ENCODE results near the gene ELP2. TPM values are rescaled to one million over a fixed set of nuclear protein-coding genes. Genes with fewer than 3 reads are reported as not detected.
"Not testable (repeated sequence)": the region's sequence is repeated elsewhere in the genome, so short reads cannot be mapped to it uniquely, and the experiment has no call there.

Gene ELP2, protein sequence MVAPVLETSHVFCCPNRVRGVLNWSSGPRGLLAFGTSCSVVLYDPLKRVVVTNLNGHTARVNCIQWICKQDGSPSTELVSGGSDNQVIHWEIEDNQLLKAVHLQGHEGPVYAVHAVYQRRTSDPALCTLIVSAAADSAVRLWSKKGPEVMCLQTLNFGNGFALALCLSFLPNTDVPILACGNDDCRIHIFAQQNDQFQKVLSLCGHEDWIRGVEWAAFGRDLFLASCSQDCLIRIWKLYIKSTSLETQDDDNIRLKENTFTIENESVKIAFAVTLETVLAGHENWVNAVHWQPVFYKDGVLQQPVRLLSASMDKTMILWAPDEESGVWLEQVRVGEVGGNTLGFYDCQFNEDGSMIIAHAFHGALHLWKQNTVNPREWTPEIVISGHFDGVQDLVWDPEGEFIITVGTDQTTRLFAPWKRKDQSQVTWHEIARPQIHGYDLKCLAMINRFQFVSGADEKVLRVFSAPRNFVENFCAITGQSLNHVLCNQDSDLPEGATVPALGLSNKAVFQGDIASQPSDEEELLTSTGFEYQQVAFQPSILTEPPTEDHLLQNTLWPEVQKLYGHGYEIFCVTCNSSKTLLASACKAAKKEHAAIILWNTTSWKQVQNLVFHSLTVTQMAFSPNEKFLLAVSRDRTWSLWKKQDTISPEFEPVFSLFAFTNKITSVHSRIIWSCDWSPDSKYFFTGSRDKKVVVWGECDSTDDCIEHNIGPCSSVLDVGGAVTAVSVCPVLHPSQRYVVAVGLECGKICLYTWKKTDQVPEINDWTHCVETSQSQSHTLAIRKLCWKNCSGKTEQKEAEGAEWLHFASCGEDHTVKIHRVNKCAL
- 100 to 1,000 TPM; 119 to 135 (median 129) TPM for total RNA-seq
- total RNA-seq (2013), result 147 TPM

DNA sequence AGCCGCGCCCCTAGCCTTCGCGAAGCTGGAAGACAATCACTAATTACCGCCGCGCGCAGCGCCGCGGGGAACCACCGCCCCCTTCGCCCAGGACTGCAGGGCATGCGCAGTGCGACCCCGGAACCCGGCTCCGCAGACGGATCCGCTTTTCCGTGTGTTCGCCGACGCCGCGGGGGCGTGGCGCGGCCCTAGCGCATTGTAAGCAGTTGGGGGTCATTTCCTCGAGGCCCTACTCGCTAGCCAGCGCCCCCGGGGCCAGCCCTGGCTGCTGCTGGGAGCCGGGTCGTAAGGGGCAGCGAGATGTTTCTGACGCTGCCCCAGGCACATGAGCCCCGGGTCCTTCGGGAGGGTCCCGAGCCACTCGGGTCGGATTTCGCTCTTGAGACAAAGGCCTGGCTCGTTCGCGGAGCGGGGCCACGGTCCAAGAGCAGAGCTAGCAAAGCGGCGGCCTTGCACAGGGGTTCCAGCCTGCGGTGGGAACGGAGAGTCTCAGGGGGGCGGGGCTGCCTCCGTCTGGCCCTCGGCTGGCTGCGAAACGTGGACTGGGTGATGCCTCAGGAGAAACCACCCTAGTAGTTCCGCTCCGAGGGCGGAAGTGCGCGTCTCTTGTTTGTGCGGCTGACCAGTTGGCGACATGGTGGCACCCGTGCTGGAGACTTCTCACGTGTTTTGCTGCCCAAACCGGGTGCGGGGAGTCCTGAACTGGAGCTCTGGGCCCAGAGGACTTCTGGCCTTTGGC, at the start of gene ELP2, which contains the start of gene SLC39A6:
Gene ELP2 (plus strand): TSS at position 600 of the 739 bp plus-strand sequence. CDS start 35 bp downstream, at position 635.
Gene SLC39A6 (minus strand): TSS at position 41 of the 739 bp plus-strand sequence. CDS start 2,333 bp downstream, outside the sequence.
- WGBS (ENCODE audit: insufficient coverage), result under 1% methylated on average over 69 of the region's 69 CpGs
- intact Hi-C loops (cut with micrococcal nuclease), result loop anchor here (1.0 to 2.0 kb wide), 4 partner anchors 55 to 633 kb away; partner anchors contain the start of genes INO80C, RMP24 and RPRD1A
- Histone ChIP-seq H3K36me3 (ENCODE audit: control insufficient read depth, insufficient read depth, low read length) (peaks cover 6% of the 10 kb centered on the region), H3K4me1 (ENCODE audit: control insufficient read depth, insufficient read depth, low read length) (peaks cover 36% of the 10 kb centered on the region), H3K9me3 (ENCODE audit: control insufficient read depth, insufficient read depth, low read length) (no peaks in the 10 kb centered on the region), H3K27me3 (ENCODE audit: control insufficient read depth, insufficient read depth, low read length) (no peaks in the 10 kb centered on the region), H3K27ac (ENCODE audit: low read length) (peak within 1 kb of the TSS; percentile 98), H3K4me3 (ENCODE audit: low read length) (peak within 1 kb of the TSS; percentile 90)
- Mint-ChIP-seq H3K4me1 (peaks cover 38 to 58% of the 10 kb centered on the region in 2 donors), H3K9me3 (no peaks in the 10 kb centered on the region), H3K36me3 (no peaks in the 10 kb centered on the region), H3K4me3 (peak within 1 kb of the TSS; percentile 95), H3K27ac (peak within 1 kb of the TSS; percentile 96 to 97), H3K27me3 (ENCODE audit: low read depth in 2 of 2) (no peaks in the 10 kb centered on the region)
- ATAC-seq, result peak; percentile 86 to 94 (median 88)
- DNase-seq, result peak; percentile 96 to 99
- TF ChIP-seq, protein P1, sequence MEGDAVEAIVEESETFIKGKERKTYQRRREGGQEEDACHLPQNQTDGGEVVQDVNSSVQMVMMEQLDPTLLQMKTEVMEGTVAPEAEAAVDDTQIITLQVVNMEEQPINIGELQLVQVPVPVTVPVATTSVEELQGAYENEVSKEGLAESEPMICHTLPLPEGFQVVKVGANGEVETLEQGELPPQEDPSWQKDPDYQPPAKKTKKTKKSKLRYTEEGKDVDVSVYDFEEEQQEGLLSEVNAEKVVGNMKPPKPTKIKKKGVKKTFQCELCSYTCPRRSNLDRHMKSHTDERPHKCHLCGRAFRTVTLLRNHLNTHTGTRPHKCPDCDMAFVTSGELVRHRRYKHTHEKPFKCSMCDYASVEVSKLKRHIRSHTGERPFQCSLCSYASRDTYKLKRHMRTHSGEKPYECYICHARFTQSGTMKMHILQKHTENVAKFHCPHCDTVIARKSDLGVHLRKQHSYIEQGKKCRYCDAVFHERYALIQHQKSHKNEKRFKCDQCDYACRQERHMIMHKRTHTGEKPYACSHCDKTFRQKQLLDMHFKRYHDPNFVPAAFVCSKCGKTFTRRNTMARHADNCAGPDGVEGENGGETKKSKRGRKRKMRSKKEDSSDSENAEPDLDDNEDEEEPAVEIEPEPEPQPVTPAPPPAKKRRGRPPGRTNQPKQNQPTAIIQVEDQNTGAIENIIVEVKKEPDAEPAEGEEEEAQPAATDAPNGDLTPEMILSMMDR (IDR thresholded peaks at IDR 0.05), result no peak

DNA sequence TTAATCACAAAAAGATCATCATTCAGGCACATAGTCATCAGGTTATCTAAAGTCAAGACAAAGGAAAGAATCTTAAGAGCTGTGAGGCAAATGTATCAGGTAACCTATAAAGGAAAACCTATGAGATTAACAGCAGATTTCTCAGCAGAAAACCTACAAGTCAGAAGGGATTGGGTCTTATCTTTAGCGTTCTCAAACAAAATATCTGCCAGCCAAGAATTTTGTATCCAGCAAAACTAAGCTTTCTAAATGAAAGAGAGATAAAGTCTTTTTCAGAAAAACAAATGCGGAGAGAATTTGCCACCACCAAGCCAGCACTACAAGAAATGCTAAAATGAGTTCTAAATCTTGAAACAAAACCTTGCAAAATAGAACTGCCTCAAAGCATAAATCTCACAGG, 48.6 kb upstream of the ELP2 start:
- intact Hi-C loops (cut with micrococcal nuclease); H3K4me1 Mint-ChIP-seq; H3K36me3 ChIP-seq (ENCODE audit: control insufficient read depth, insufficient read depth, low read length); H3K27ac ChIP-seq (ENCODE audit: low read length); H3K27ac Mint-ChIP-seq; H3K4me1 ChIP-seq (ENCODE audit: control insufficient read depth, insufficient read depth, low read length); H3K4me3 Mint-ChIP-seq; H3K9me3 Mint-ChIP-seq; DNase-seq; H3K4me3 ChIP-seq (ENCODE audit: low read length); ATAC-seq; H3K9me3 ChIP-seq (ENCODE audit: control insufficient read depth, insufficient read depth, low read length); H3K27me3 ChIP-seq (ENCODE audit: control insufficient read depth, insufficient read depth, low read length): not testable (repeated sequence)
- 87% methylated on average over 2 of the region's 2 CpGs for WGBS (ENCODE audit: insufficient coverage)
- H3K27me3 Mint-ChIP-seq (ENCODE audit: low read depth in 2 of 2), result peaks cover 16 to 42% of the 10 kb centered on the region in 2 donors
- peaks cover 14% of the 10 kb centered on the region for H3K36me3 Mint-ChIP-seq

DNA sequence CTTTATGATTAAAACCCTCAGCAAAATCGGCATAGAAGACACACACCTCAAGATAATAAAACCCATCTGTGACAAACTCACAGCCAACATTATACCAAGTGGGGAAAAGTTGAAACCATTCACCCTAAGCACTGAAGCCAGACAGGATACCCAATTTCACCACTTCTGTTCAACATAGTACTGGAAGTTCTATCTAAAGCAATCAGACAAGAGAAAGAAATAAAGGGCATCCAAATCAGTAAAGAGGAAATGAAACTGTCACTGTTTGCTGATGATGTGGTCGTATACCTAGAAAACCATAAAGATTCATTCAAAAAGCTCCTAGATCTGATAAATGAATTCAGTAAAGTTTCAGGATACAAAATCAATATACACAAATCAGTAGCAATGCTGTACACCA, 46.0 kb upstream of the ELP2 start:
- WGBS (ENCODE audit: insufficient coverage), result 75% methylated on average over 1 of the region's 2 CpGs
- H3K27ac Mint-ChIP-seq, result no peak overlapping the region

More for the DNA sequence above, 46.0 kb upstream of the ELP2 start:
- H3K27me3 ChIP-seq (ENCODE audit: control insufficient read depth, insufficient read depth, low read length), result no peaks in the 10 kb centered on the region
- peaks cover 2 to 6% of the 10 kb centered on the region in 2 donors for H3K9me3 Mint-ChIP-seq
- H3K4me3 Mint-ChIP-seq, result no peak overlapping the region
- no peak overlapping the region for H3K4me3 ChIP-seq (ENCODE audit: low read length)
- TF ChIP-seq, protein P1 (IDR thresholded peaks at IDR 0.05), result no peak
- H3K27me3 Mint-ChIP-seq (ENCODE audit: low read depth in 2 of 2), result peaks cover 13 to 34% of the 10 kb centered on the region in 2 donors
- H3K36me3 ChIP-seq (ENCODE audit: control insufficient read depth, insufficient read depth, low read length), result no peaks in the 10 kb centered on the region
- ATAC-seq, result no peak
- H3K36me3 Mint-ChIP-seq, result peaks cover 14% of the 10 kb centered on the region
- H3K4me1 Mint-ChIP-seq, result no peaks in the 10 kb centered on the region
- intact Hi-C loops (cut with micrococcal nuclease), result no loop called here
- no peak for DNase-seq
- H3K4me1 ChIP-seq (ENCODE audit: control insufficient read depth, insufficient read depth, low read length), result no peaks in the 10 kb centered on the region
- no peaks in the 10 kb centered on the region for H3K9me3 ChIP-seq (ENCODE audit: control insufficient read depth, insufficient read depth, low read length)
- no peak overlapping the region for H3K27ac ChIP-seq (ENCODE audit: low read length)

Data from natural killer cell (primary cell).